H9 (cell line): Measurements from ENCODE around the gene TNNI3. TPM values are rescaled to one million over a fixed set of nuclear protein-coding genes. Genes with fewer than 3 reads are reported as not detected.

Source experiments
- DNase-seq: peaks from one replicate; pipeline ENCODE4 v3.0.0-alpha.2; 2017
- H2AFZ ChIP-seq: one replicate; pipeline ENCODE4 v1.6.1; 2013; ENCODE audit warnings: mild to moderate bottlenecking, low read length, control low read depth, moderate library complexity
- H2AK5ac ChIP-seq: 2 replicates; pipeline ENCODE4 v1.6.1; 2013; ENCODE audit warnings: low read length, control low read depth, mixed read lengths; ENCODE audit not compliant: insufficient read length
- H2BK120ac ChIP-seq: one replicate; pipeline ENCODE4 v1.6.1; 2013; ENCODE audit warnings: low read depth, mild to moderate bottlenecking, low read length, control low read depth, inconsistent platforms; ENCODE audit not compliant: poor library complexity, severe bottlenecking
- H2BK12ac ChIP-seq: 2 replicates; pipeline ENCODE4 v1.6.1; 2013; ENCODE audit warnings: low read length, control low read depth, mixed read lengths, low read depth; ENCODE audit not compliant: insufficient read length
- H2BK15ac ChIP-seq: 2 replicates; pipeline ENCODE4 v1.6.1; 2013; ENCODE audit warnings: low read depth, low read length, control low read depth
- H2BK20ac ChIP-seq: one replicate; pipeline ENCODE4 v1.6.1; 2013; ENCODE audit warnings: low read depth, mild to moderate bottlenecking, low read length, control low read depth, inconsistent platforms; ENCODE audit not compliant: poor library complexity, severe bottlenecking
- H2BK5ac ChIP-seq: 2 replicates; pipeline ENCODE4 v1.6.1; 2013; ENCODE audit warnings: low read length, control low read depth, mixed read lengths; ENCODE audit not compliant: insufficient read length
- H3K14ac ChIP-seq: 2 replicates; pipeline ENCODE4 v1.6.1; 2013; ENCODE audit warnings: low read length, control low read depth; ENCODE audit not compliant: insufficient read depth
- H3K18ac ChIP-seq: 2 replicates; pipeline ENCODE4 v1.6.1; 2013; ENCODE audit warnings: low read depth, mild to moderate bottlenecking, mixed read lengths, low read length, control low read depth; ENCODE audit not compliant: insufficient read length
- H3K23ac ChIP-seq: 2 replicates; pipeline ENCODE4 v1.6.1; 2013; ENCODE audit warnings: low read length, control low read depth, mixed read lengths, low read depth; ENCODE audit not compliant: insufficient read length
- H3K23me2 ChIP-seq: 2 replicates; pipeline ENCODE4 v1.6.1; 2013; ENCODE audit warnings: low read depth, mild to moderate bottlenecking, mixed read lengths, low read length, control low read depth; ENCODE audit not compliant: insufficient read length, poor library complexity, severe bottlenecking
- H3K27ac ChIP-seq: 2 replicates; pipeline ENCODE4 v1.5.1; 2013; ENCODE audit warnings: low read length, control low read depth, mixed read lengths, low read depth; ENCODE audit not compliant: insufficient read length
- H3K27me3 ChIP-seq: 2 replicates; pipeline ENCODE4 v1.6.1; 2013; ENCODE audit warnings: low read length, control low read depth, inconsistent platforms; ENCODE audit not compliant: insufficient read depth
- H3K4ac ChIP-seq: 2 replicates; pipeline ENCODE4 v1.6.1; 2013; ENCODE audit warnings: low read depth, mild to moderate bottlenecking, control low read depth, inconsistent platforms, low read length, moderate library complexity
- H3K4me1 ChIP-seq: 2 replicates; pipeline ENCODE4 v1.6.1; 2013; ENCODE audit warnings: low read length, control low read depth, inconsistent platforms; ENCODE audit not compliant: insufficient read depth
- H3K4me2 ChIP-seq: 2 replicates; pipeline ENCODE4 v1.6.1; 2013; ENCODE audit warnings: low read length, control low read depth, mixed read lengths; ENCODE audit not compliant: insufficient read length, insufficient read depth
- H3K56ac ChIP-seq: 2 replicates; pipeline ENCODE4 v1.6.1; 2013; ENCODE audit warnings: low read depth, mild to moderate bottlenecking, mixed read lengths, low read length, control low read depth; ENCODE audit not compliant: insufficient read length
- H3K79me1 ChIP-seq: 2 replicates; pipeline ENCODE4 v1.6.1; 2013; ENCODE audit warnings: low read depth, mild to moderate bottlenecking, moderate library complexity, low read length, control low read depth, inconsistent platforms; ENCODE audit not compliant: insufficient read depth, poor library complexity, severe bottlenecking
- H3K79me2 ChIP-seq: 2 replicates; pipeline ENCODE4 v1.6.1; 2013; ENCODE audit warnings: low read length, control low read depth, inconsistent platforms; ENCODE audit not compliant: insufficient read depth
- H3K9ac ChIP-seq: 2 replicates; pipeline ENCODE4 v1.6.1; 2013; ENCODE audit warnings: low read length, control low read depth, mixed read lengths; ENCODE audit not compliant: insufficient read length; ENCODE audit errors: extremely low read depth
- H3K9me3 ChIP-seq: one replicate; pipeline ENCODE4 v1.6.1; 2013; ENCODE audit warnings: low read depth, low read length, inconsistent platforms; ENCODE audit not compliant: control insufficient read depth
- H3T11ph ChIP-seq: one replicate; pipeline ENCODE4 v1.6.1; 2013; ENCODE audit warnings: mild to moderate bottlenecking, low read length, control low read depth, inconsistent platforms
- H4K20me1 ChIP-seq: one replicate; pipeline ENCODE4 v1.6.1; 2013; ENCODE audit not compliant: control insufficient read depth, insufficient read length, insufficient read depth
- H4K5ac ChIP-seq: 2 replicates; pipeline ENCODE4 v1.6.1; 2013; ENCODE audit warnings: low read depth, mild to moderate bottlenecking, mixed read lengths, low read length, control low read depth; ENCODE audit not compliant: insufficient read length
- H4K8ac ChIP-seq: replicated peaks from 2 replicates; pipeline ENCODE4 v1.6.1; 2013; ENCODE audit warnings: low read length, control low read depth, mixed read lengths, low read depth; ENCODE audit not compliant: insufficient read length
- H4K91ac ChIP-seq: 2 replicates; pipeline ENCODE4 v1.6.1; 2013; ENCODE audit warnings: low read depth, mild to moderate bottlenecking, moderate library complexity, mixed read lengths, low read length, control low read depth; ENCODE audit not compliant: insufficient read length
- H3K27ac Mint-ChIP-seq, 3 experiments: 2 replicates in 2 of 3; 3 replicates in 1 of 3; pipeline ENCODE4 v1.8.0; 2020 to 2021; ENCODE audit warnings: mixed read lengths in 3 of 3, mild to moderate bottlenecking in 1 of 3, moderate library complexity in 1 of 3
- H3K27me3 Mint-ChIP-seq: 2 replicates; pipeline ENCODE4 v1.8.0; 2021; ENCODE audit warnings: low read depth, mild to moderate bottlenecking, moderate library complexity, mixed read lengths
- H3K36me3 Mint-ChIP-seq, 3 experiments: 2 replicates in 2 of 3; 3 replicates in 1 of 3; pipeline ENCODE4 v1.8.0; 2020 to 2021; ENCODE audit warnings: low read depth in 3 of 3, mixed read lengths in 3 of 3; ENCODE audit not compliant: insufficient read depth in 1 of 3
- H3K4me1 Mint-ChIP-seq, 2 experiments: 2 replicates each; pipeline ENCODE4 v1.8.0; 2020; ENCODE audit warnings: mixed read lengths in 2 of 2
- H3K4me3 Mint-ChIP-seq, 2 experiments: 2 replicates in 1 of 2; 3 replicates in 1 of 2; pipeline ENCODE4 v1.8.0; 2020 to 2021; ENCODE audit warnings: mild to moderate bottlenecking in 2 of 2, mixed read lengths in 2 of 2, moderate library complexity in 1 of 2
- H3K9me3 Mint-ChIP-seq, 2 experiments: 2 replicates in 1 of 2; 3 replicates in 1 of 2; pipeline ENCODE4 v1.8.0; 2020; ENCODE audit warnings: mild to moderate bottlenecking in 2 of 2, mixed read lengths in 2 of 2, moderate library complexity in 1 of 2
- WGBS: extraction: QIAGEN DNeasy Blood & Tissue Kit; methylation state at CpG from one replicate; pipeline ENCODE4 v1.1.7; 2013; ENCODE audit warnings: missing lambda C conversion rate, low lambda C conversion rate, mixed read lengths; ENCODE audit not compliant: insufficient read length; ENCODE audit errors: extremely low coverage; 5-methylcytosine and 5-hydroxymethylcytosine counted together
- total RNA-seq: library from RNA; stranded (reverse); gene quantifications from 2 replicates; pipeline ENCODE4 v1.2.1, GENCODE V29; 2021
- TF ChIP-seq, protein P1 (sequence below): fragments of 200-600 bp; sonication (generic); conservative IDR thresholded peaks from 3 replicates; pipeline ENCODE4 v1.8.0; 2021; ENCODE audit warnings: antibody characterized with exemption, mild to moderate bottlenecking

Gene TNNI3
- total RNA-seq, 1 experiment from 2014 or later, result 36.9 TPM

DNA sequence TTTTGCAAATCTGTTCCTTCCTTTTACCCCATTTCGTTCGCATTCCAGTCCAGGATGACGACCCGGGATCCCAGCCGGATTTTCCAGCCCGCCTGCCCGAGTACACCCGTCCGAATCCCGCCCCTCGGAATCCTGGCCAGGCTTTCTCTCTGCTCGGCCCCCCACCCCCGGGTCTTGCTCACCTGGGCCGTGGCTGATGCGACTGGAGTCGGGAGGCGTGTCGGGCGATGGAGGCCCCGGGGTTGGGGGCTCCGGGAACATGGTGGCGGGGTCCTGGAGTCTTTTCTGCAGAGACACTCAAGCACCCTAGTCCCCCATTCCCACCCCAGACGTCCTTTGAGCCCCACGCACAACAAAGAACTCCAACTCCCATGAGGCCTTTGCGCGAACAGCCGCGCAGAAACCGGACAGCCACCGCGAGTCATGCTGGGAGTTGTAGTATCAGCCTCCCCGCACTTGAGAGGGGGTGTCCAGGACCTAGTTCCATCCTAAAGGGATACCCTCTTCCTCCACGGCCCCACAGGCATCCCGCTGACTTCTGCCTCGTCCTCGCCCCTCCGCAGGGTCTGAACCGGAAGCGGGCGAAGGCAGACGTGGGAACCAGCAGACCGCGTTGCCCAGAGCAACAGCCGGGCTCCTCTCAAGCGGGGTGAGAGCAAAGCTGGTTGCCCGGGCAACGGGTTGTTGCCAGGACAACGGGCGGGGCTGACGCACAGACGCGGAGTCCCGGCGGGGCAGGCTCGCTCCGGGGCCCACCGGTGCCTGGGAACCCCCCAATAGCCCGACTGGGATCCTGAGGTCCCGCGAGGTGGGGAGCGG lies 21.5 kb upstream of the TNNI3 start:
- Histone ChIP-seq H2BK20ac (no peak overlapping the region), H3K23ac (no peak overlapping the region), H3K56ac (no peak overlapping the region), H2BK15ac (no peak overlapping the region), H3K27ac (no peak overlapping the region), H3K9ac (no peak overlapping the region), H4K91ac (no peak overlapping the region), H3K79me1 (no peaks in the 10 kb centered on the region), H4K8ac (no peak overlapping the region), H2BK120ac (no peak overlapping the region), H2AFZ (no peak overlapping the region), H4K20me1 (no peaks in the 10 kb centered on the region), H3K4me2 (peak overlapping the region; percentile 60), H3K23me2 (peaks cover 15% of the 10 kb centered on the region), H3K9me3 (no peaks in the 10 kb centered on the region), H2AK5ac (no peak overlapping the region), H3K27me3 (peaks cover 11% of the 10 kb centered on the region; the same call in 1 of the 2 replicates), H2BK12ac (no peak overlapping the region), H3K79me2 (no peaks in the 10 kb centered on the region), H3K4ac (no peak overlapping the region), H2BK5ac (no peak overlapping the region), H3T11ph (no peak overlapping the region), H3K18ac (peak overlapping the region; percentile 78), H4K5ac (no peak overlapping the region), H3K14ac (0 out of 2 replicates have a peak overlapping the region, but pooled peaks have one; percentile 25), H3K4me1 (peaks cover 2% of the 10 kb centered on the region; the same call in 1 of the 2 replicates)
- Mint-ChIP-seq H3K4me1 (peaks cover 27 to 42% of the 10 kb centered on the region in 2 experiments), H3K27ac (peak overlapping the region in 1 of 3 experiments; percentile 88; a peak in 3 of 7 replicates), H3K27me3 (peaks cover 79% of the 10 kb centered on the region), H3K4me3 (peak overlapping the region; percentile 67 to 87), H3K36me3 (no peaks in the 10 kb centered on the region; a peak in 1 of 7 replicates), H3K9me3 (peaks cover 2 to 3% of the 10 kb centered on the region in 2 experiments; a peak in 4 of 5 replicates)
- TF ChIP-seq, protein P1, sequence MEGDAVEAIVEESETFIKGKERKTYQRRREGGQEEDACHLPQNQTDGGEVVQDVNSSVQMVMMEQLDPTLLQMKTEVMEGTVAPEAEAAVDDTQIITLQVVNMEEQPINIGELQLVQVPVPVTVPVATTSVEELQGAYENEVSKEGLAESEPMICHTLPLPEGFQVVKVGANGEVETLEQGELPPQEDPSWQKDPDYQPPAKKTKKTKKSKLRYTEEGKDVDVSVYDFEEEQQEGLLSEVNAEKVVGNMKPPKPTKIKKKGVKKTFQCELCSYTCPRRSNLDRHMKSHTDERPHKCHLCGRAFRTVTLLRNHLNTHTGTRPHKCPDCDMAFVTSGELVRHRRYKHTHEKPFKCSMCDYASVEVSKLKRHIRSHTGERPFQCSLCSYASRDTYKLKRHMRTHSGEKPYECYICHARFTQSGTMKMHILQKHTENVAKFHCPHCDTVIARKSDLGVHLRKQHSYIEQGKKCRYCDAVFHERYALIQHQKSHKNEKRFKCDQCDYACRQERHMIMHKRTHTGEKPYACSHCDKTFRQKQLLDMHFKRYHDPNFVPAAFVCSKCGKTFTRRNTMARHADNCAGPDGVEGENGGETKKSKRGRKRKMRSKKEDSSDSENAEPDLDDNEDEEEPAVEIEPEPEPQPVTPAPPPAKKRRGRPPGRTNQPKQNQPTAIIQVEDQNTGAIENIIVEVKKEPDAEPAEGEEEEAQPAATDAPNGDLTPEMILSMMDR, result no peak
- no CpG with 5 or more reads among the region's 61 CpGs for WGBS
- peak; percentile 92 for DNase-seq
